Measurements from ENCODE around the gene PLK2. TPM values are rescaled to one million over a fixed set of nuclear protein-coding genes. Genes with fewer than 3 reads are reported as not detected.

PLK2 gene
- total RNA-seq, 4 donors from 2014 or later, result 75.6 to 329 (median 147) TPM

- Histone ChIP-seq H3K9me3 (no peaks in the 10 kb centered on the region), H3K27ac (no peak overlapping the region), H3K4me3 (no peak overlapping the region), H3K27me3 (no peaks in the 10 kb centered on the region), H3K36me3 (no peaks in the 10 kb centered on the region), H3K4me1 (no peaks in the 10 kb centered on the region)
- intact Hi-C loops (cut with DNase I; ENCODE audit: low total_unique reads), result no loop called here
- no peak for TF ChIP-seq POLR2A (IDR thresholded peaks at IDR 0.05)
- no peak for TF ChIP-seq CTCF (IDR thresholded peaks at IDR 0.05)
- no peak for DNase-seq
Measured at GRCh38 chr5:58444805-58445204, 15.1 kb downstream of the PLK2 start.

- TF ChIP-seq POLR2A (IDR thresholded peaks at IDR 0.05), result no peak
- no peak for TF ChIP-seq CTCF (IDR thresholded peaks at IDR 0.05)
- intact Hi-C loops (cut with DNase I; ENCODE audit: low total_unique reads), result no loop called here
- Histone ChIP-seq H3K36me3 (no peaks in the 10 kb centered on the region), H3K4me3 (no peak overlapping the region), H3K4me1 (no peaks in the 10 kb centered on the region), H3K27me3 (no peaks in the 10 kb centered on the region), H3K9me3 (no peaks in the 10 kb centered on the region), H3K27ac (no peak overlapping the region)
- DNase-seq, result no peak
Measured at GRCh38 chr5:58440901-58441460, 18.9 kb downstream of the PLK2 start.

- TF ChIP-seq CTCF (IDR thresholded peaks at IDR 0.05) (no peak), POLR2A (IDR thresholded peaks at IDR 0.05) (no peak)
- H3K9me3 ChIP-seq, result no peaks in the 10 kb centered on the region
- H3K27ac ChIP-seq, result no peak overlapping the region
- no peak for DNase-seq
- H3K27me3 ChIP-seq, result no peaks in the 10 kb centered on the region
- no peaks in the 10 kb centered on the region for H3K36me3 ChIP-seq
- H3K4me1 ChIP-seq, result no peaks in the 10 kb centered on the region
- no peak overlapping the region for H3K4me3 ChIP-seq
- intact Hi-C loops (cut with DNase I; ENCODE audit: low total_unique reads), result no loop called here
Measured at GRCh38 chr5:58439094-58439644, 20.7 kb downstream of the PLK2 start.

GRCh38 chr5:58437661-58438060 is 22.2 kb downstream of the PLK2 start:
- TF ChIP-seq POLR2A (IDR thresholded peaks at IDR 0.05) (no peak), CTCF (IDR thresholded peaks at IDR 0.05) (no peak)
- Histone ChIP-seq H3K4me1 (no peaks in the 10 kb centered on the region), H3K27me3 (no peaks in the 10 kb centered on the region), H3K36me3 (no peaks in the 10 kb centered on the region), H3K9me3 (no peaks in the 10 kb centered on the region), H3K27ac (no peak overlapping the region), H3K4me3 (no peak overlapping the region)
- DNase-seq, result no peak
- intact Hi-C loops (cut with DNase I; ENCODE audit: low total_unique reads), result no loop called here

- no peak overlapping the region for H3K4me3 ChIP-seq
- no peaks in the 10 kb centered on the region for H3K4me1 ChIP-seq
- intact Hi-C loops (cut with DNase I; ENCODE audit: low total_unique reads), result no loop called here
- H3K9me3 ChIP-seq, result no peaks in the 10 kb centered on the region
- no peak overlapping the region for H3K27ac ChIP-seq
- H3K36me3 ChIP-seq, result no peaks in the 10 kb centered on the region
- H3K27me3 ChIP-seq, result no peaks in the 10 kb centered on the region
- no peak for DNase-seq
- TF ChIP-seq POLR2A (IDR thresholded peaks at IDR 0.05), result no peak
- no peak for TF ChIP-seq CTCF (IDR thresholded peaks at IDR 0.05)
Measured at GRCh38 chr5:58431832-58432231, 28.1 kb downstream of the PLK2 start.

Measured in uterus (tissue), 4 donors.